Hepatocyte (in vitro differentiated cells): Measurements from ENCODE around the gene SERPINF2. TPM values are rescaled to one million over a fixed set of nuclear protein-coding genes. Genes with fewer than 3 reads are reported as not detected.
A peak's percentile ranks its signal among the peaks of the same experiment; 100 is the strongest.
"Not testable (repeated sequence)": the region's sequence is repeated elsewhere in the genome, so short reads cannot be mapped to it uniquely, and the experiment has no call there.

ENCODE experiments used
- DNase-seq: peaks from one replicate; pipeline ENCODE4 v3.0.0-alpha.2; 2016; ENCODE audit warnings: low spot score
- H2AFZ ChIP-seq: fragments of 200-600 bp; sonication (generic); 2 replicates; pipeline ENCODE4 v1.6.0; 2016; ENCODE audit warnings: antibody characterized with exemption, mild to moderate bottlenecking
- H3K27ac ChIP-seq: fragments of 200-600 bp; sonication (generic); 2 replicates; pipeline ENCODE4 v1.5.1; 2016; ENCODE audit warnings: mild to moderate bottlenecking
- H3K27me3 ChIP-seq: fragments of 200-600 bp; sonication (generic); 2 replicates; pipeline ENCODE4 v1.6.1; 2016
- H3K36me3 ChIP-seq: fragments of 200-600 bp; sonication (generic); replicated peaks from 2 replicates; pipeline ENCODE4 v1.5.1; 2016; ENCODE audit warnings: low read depth; ENCODE audit not compliant: insufficient read depth
- H3K4me1 ChIP-seq: fragments of 200-600 bp; sonication (generic); 2 replicates; pipeline ENCODE4 v1.5.1; 2016; ENCODE audit warnings: mild to moderate bottlenecking, moderate library complexity; ENCODE audit not compliant: insufficient read depth
- H3K4me2 ChIP-seq: fragments of 200-600 bp; sonication (generic); 2 replicates; pipeline ENCODE4 v1.6.0; 2016
- H3K4me3 ChIP-seq: fragments of 200-600 bp; sonication (generic); 2 replicates; pipeline ENCODE4 v1.5.1; 2016; ENCODE audit warnings: mild to moderate bottlenecking
- H3K79me2 ChIP-seq: fragments of 200-600 bp; sonication (generic); 2 replicates; pipeline ENCODE4 v1.6.0; 2017; ENCODE audit warnings: mild to moderate bottlenecking
- H3K9me2 ChIP-seq: fragments of 200-600 bp; sonication (generic); replicated peaks from 2 replicates; pipeline ENCODE4 v1.6.0; 2017; ENCODE audit warnings: mild to moderate bottlenecking; ENCODE audit not compliant: insufficient read depth
- H3K9me3 ChIP-seq: fragments of 200-600 bp; sonication (generic); 2 replicates; pipeline ENCODE4 v1.5.1; 2016; ENCODE audit warnings: low read depth, mild to moderate bottlenecking
- H4K20me1 ChIP-seq: fragments of 200-600 bp; sonication (generic); 2 replicates; pipeline ENCODE4 v1.6.0; 2016; ENCODE audit warnings: mild to moderate bottlenecking; ENCODE audit not compliant: insufficient read depth, poor library complexity, severe bottlenecking
- CTCF ChIP-seq: fragments of 200-600 bp; sonication (generic); IDR thresholded peaks from 2 replicates; pipeline ENCODE4 v1.5.1; 2016; ENCODE audit warnings: antibody characterized with exemption, mild to moderate bottlenecking; ENCODE audit not compliant: poor library complexity
- EZH2 ChIP-seq: fragments of 200-600 bp; sonication (generic); IDR thresholded peaks from 2 replicates; pipeline ENCODE4 v1.6.1; 2016; ENCODE audit warnings: antibody characterized with exemption, mild to moderate bottlenecking, borderline replicate concordance
- EZH2phosphoT487 ChIP-seq: fragments of 200-600 bp; sonication (generic); IDR thresholded peaks from one replicate; pipeline ENCODE4 v1.6.1; 2018; ENCODE audit warnings: antibody characterized with exemption, mild to moderate bottlenecking, low read depth, moderate library complexity; ENCODE audit not compliant: unreplicated experiment, severe bottlenecking
- WGBS: methylation state at CpG from one replicate; pipeline ENCODE4 v1.1.6; 2016; ENCODE audit warnings: low lambda C conversion rate; ENCODE audit errors: missing lambda C conversion rate; 5-methylcytosine and 5-hydroxymethylcytosine counted together
- polyA plus RNA-seq: library from polyadenylated mRNA; unstranded; fragments of >200 nt; fragmentation: Nextera tagmentation; extraction: Ambion mirVana; gene quantifications from 2 replicates; pipeline ENCODE4 v1.2.1, GENCODE V29; 2016
- total RNA-seq: library from RNA; depleted of rRNA; stranded (reverse); fragments of >200 nt; gene quantifications from 2 replicates; pipeline ENCODE4 v1.2.3, GENCODE V29; 2014

Gene SERPINF2
- total and polyA plus RNA-seq, 2 experiments from 2014 or later: 127 to 164 TPM

- no peak overlapping the region for H3K4me3 ChIP-seq
- no peaks in the 10 kb centered on the region for H3K9me3 ChIP-seq
- no peak overlapping the region for H3K27ac ChIP-seq
- no peak overlapping the region for H3K4me2 ChIP-seq
- 93% methylated on average over 5 of the region's 5 CpGs for WGBS
- H3K36me3 ChIP-seq: no peaks in the 10 kb centered on the region
- H3K27me3 ChIP-seq: no peaks in the 10 kb centered on the region
- TF ChIP-seq EZH2: no peak
- TF ChIP-seq CTCF: no peak
- no peak for TF ChIP-seq EZH2phosphoT487
- DNase-seq: no peak
- no peak overlapping the region for H2AFZ ChIP-seq
- no peaks in the 10 kb centered on the region for H3K9me2 ChIP-seq
- peaks cover 13% of the 10 kb centered on the region for H4K20me1 ChIP-seq
- peaks cover 4% of the 10 kb centered on the region for H3K79me2 ChIP-seq
- peaks cover 12% of the 10 kb centered on the region for H3K4me1 ChIP-seq
These were observed 35.6 kb upstream of the SERPINF2 start for GRCh38 chr17:1707107-1707506.

GRCh38 chr17:1708791-1709346 is 33.8 kb upstream of the SERPINF2 start:
- not testable (repeated sequence) for H3K36me3 ChIP-seq, H3K27ac ChIP-seq, DNase-seq, H2AFZ ChIP-seq, H3K9me2 ChIP-seq, H3K9me3 ChIP-seq, H3K27me3 ChIP-seq, H3K4me3 ChIP-seq
- H3K4me2 ChIP-seq: peak overlapping the region; percentile 90
- peaks cover 20% of the 10 kb centered on the region for H3K4me1 ChIP-seq
- H3K79me2 ChIP-seq: peaks cover 17% of the 10 kb centered on the region
- 95% methylated on average over 10 of the region's 10 CpGs for WGBS
- peaks cover 29% of the 10 kb centered on the region for H4K20me1 ChIP-seq

GRCh38 chr17:1709403-1709951 is 33.2 kb upstream of the SERPINF2 start:
- peak overlapping the region; percentile 90 for H3K4me2 ChIP-seq
- WGBS: 14% methylated on average over 12 of the region's 16 CpGs
- peak overlapping the region; percentile 58 for H2AFZ ChIP-seq
- H3K4me3 ChIP-seq: peak overlapping the region; percentile 83
- H3K9me2 ChIP-seq: no peaks in the 10 kb centered on the region
- H3K27me3 ChIP-seq: no peaks in the 10 kb centered on the region
- H3K27ac ChIP-seq: peak overlapping the region; percentile 65
- peak; percentile 49 for DNase-seq
- peaks cover 34% of the 10 kb centered on the region for H4K20me1 ChIP-seq
- H3K4me1 ChIP-seq: peaks cover 26% of the 10 kb centered on the region
- peaks cover 22% of the 10 kb centered on the region for H3K79me2 ChIP-seq
- no peak for TF ChIP-seq EZH2phosphoT487
- no peaks in the 10 kb centered on the region for H3K36me3 ChIP-seq
- no peaks in the 10 kb centered on the region for H3K9me3 ChIP-seq

GRCh38 chr17:1709971-1710806 is 32.5 kb upstream of the SERPINF2 start, which contains the start of gene TLCD2:
Gene TLCD2 (minus strand): TSS chr17:1710377. CDS start chr17:1710242, 135 bp downstream.
- Histone ChIP-seq H3K79me2 (peaks cover 22% of the 10 kb centered on the region), H3K27me3 (no peaks in the 10 kb centered on the region), H2AFZ (peak within 1 kb of the TSS; percentile 58), H3K4me3 (peak within 1 kb of the TSS; percentile 83), H3K27ac (peak within 1 kb of the TSS; percentile 65), H3K9me3 (no peaks in the 10 kb centered on the region), H3K36me3 (no peaks in the 10 kb centered on the region), H3K4me2 (peak within 1 kb of the TSS; percentile 90), H3K4me1 (peaks cover 26% of the 10 kb centered on the region), H4K20me1 (peaks cover 38% of the 10 kb centered on the region), H3K9me2 (no peaks in the 10 kb centered on the region)
- peak; percentile 89 for DNase-seq
- WGBS: 2% methylated on average over 36 of the region's 83 CpGs
- TF ChIP-seq EZH2 (no peak), EZH2phosphoT487 (no peak), CTCF (no peak)
